Anterior cingulate cortex (tissue), 58 donors: Measurements from ENCODE around the gene IFNGR2.
A peak's percentile ranks its signal among the peaks of the same experiment; 100 is the strongest.
"Not testable (repeated sequence)": the region's sequence is repeated elsewhere in the genome, so short reads cannot be mapped to it uniquely, and the experiment has no call there.

ENCODE experiments used
- DNase-seq, 58 donors: peaks; one replicate each; lab custom pipeline; 2025; lab: John Stamatoyannopoulos, UW

The IFNGR2 gene

DNA sequence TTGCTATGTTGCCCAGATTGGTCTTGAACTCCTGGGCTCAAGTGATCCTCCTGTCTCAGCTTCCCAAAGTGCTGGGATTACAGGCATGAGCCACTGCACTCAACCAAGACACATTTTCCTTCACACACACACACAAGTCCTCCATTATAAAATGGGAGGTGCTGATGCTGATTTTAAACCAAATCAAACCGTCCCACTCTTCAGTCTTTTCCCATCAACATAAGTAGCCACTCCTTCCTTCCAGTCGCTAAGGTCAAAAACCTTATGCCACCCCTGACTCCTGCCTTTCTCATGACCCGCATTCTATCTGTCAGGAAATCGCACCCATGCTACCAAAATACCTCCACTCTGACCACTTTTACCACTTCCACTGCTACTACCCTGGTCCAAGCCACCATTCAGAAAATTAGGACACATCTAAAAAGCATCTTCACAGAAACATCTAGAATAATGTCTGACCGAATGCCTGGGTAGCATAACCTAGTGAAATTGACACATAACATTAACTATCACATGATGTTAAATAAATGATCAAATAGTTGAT is 28.0 kb upstream of the IFNGR2 start:
- DNase-seq: no peak

DNA sequence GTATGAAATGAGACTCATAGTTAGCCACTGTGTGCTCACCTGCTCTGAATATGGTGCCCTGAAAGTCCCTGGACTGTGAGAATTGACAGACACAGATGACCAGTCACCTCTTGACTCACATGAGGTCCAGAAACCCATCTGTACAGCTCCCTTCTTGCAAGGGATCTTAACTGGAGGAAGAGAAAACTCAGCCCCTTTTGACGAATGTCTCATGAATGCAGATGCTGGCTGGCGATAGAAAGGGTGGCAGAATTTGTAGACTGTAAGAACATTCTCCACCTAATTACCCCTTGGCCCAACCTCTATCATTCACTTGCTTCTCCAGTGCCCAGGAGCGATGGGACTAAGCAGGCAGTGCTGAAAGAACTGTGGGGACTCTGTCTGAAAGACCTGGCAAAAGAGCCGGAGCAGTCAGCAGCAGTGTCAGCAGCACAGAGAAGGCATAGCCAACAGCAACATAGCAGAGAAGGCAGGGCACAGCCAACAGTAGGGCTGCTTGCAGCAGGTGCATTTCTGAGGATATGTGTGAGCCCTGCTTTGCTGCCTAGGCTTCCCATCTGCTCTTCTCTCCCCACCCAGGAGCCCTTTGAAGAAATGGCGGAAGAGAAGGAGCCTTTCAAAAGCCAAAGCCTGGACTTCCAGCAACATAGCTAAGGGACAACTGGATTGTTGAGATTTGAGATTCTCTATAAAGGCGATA is 25.8 kb upstream of the IFNGR2 start:
- DNase-seq: peak in 3 of 58 donors; percentile 9

DNA sequence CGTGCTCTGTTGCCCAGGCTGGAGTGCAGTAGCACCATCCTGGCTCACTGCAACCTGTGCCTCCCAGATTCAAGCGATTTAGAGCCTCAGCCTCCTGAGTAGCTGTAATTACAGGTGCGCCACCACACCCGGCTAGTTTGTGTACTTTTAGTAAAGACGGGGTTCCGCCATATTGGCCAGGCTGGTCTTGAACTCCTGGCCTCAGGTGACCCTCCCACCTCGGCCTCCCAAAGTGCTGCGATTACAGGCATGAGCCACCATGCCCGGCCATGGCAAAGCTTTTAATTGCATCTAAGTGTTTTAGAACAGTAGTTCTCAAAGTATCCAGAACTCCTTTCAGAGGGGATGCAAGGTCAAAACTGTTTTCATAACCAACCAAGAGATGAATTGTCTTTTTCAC is 25.1 kb upstream of the IFNGR2 start:
- DNase-seq: no peak

- DNase-seq: peak in 1 of 58 donors; percentile 2
Measured at GRCh38 chr21:33379934-33380333, 23.3 kb upstream of the IFNGR2 start.

DNA sequence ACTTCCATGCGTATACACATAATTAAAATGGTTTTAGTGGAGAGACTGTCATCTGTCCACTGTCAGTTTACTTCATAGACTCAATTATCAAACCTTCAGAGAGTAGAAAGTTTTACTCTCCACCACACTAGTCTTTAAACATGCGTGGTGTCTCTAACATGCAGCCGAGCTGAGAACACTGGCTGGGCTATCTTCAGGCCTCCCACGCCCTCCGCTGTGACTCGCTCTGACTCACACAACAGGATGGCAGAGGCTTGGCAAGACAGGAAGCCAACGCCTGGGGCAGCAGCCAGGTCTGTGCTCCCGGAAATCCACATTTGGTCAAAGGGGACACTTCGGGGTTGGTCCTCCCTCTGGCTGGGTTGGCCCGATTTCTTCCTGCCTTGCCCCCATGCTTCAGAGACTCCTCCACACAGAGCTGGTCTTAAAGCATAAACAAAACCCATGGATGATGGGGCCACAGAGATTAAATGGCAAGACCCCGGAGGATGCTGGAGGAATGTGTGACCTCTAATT is 22.7 kb upstream of the IFNGR2 start:
- peak in 53 of 58 donors; percentile 17 to 87 (median 68) for DNase-seq

- not testable (repeated sequence) for DNase-seq
Measured at GRCh38 chr21:33381381-33381780, 21.8 kb upstream of the IFNGR2 start.

- DNase-seq: peak in 5 of 58 donors; percentile 4 to 12 (median 7)
Measured at GRCh38 chr21:33383056-33383888, 19.9 kb upstream of the IFNGR2 start.

DNA sequence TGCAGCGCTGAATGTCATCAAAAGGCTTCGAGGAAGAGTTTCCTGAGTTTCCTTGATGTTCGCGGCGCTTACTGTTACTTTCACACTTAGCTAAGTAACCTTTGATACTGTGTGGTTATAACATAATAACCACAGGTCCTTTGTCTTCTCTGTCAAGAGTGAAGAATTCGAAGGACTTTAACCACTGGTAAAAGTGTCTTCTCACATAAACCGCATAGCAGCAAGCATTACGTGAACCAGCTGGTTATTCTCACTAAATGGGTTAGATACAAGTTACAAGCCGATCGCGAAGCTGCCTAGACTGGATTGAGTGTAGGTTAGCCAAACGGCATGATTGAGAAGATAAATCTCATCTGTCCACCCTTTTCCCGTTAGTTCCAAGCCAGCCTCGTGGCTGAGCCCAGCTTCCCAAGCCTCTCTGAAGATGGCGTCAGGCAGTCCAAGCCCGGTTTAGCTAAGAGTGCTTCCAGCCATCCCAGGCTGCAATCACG is 18.3 kb upstream of the IFNGR2 start:
- DNase-seq: no peak

GRCh38 chr21:33386222-33386784 is 16.9 kb upstream of the IFNGR2 start:
- DNase-seq: no peak

DNA sequence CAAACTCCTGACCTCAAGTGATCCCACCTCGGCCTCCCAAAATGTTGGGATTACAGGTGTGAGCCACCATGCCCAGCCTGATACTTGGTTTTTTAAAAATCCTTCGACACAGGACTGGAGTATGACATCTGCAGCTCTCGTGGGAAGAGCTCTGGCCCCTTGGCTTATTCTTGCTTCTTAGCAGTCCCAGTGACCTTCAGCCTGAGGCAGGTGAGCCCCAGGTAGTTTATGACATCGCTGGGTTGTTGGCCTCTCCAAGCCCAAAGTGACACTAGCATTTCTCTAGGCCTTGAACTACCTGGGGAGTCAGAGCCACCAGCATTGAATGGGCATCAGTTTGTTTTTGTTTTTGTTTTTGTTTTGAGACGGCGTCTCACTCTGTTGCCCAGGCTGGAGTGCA is 15.9 kb upstream of the IFNGR2 start:
- no peak for DNase-seq

- DNase-seq: no peak
Measured at GRCh38 chr21:33388188-33388587, 15.0 kb upstream of the IFNGR2 start.

- no peak for DNase-seq
Measured at GRCh38 chr21:33390479-33390878, 12.7 kb upstream of the IFNGR2 start.

- DNase-seq: no peak
Measured at GRCh38 chr21:33391656-33392055, 11.6 kb upstream of the IFNGR2 start.

DNA sequence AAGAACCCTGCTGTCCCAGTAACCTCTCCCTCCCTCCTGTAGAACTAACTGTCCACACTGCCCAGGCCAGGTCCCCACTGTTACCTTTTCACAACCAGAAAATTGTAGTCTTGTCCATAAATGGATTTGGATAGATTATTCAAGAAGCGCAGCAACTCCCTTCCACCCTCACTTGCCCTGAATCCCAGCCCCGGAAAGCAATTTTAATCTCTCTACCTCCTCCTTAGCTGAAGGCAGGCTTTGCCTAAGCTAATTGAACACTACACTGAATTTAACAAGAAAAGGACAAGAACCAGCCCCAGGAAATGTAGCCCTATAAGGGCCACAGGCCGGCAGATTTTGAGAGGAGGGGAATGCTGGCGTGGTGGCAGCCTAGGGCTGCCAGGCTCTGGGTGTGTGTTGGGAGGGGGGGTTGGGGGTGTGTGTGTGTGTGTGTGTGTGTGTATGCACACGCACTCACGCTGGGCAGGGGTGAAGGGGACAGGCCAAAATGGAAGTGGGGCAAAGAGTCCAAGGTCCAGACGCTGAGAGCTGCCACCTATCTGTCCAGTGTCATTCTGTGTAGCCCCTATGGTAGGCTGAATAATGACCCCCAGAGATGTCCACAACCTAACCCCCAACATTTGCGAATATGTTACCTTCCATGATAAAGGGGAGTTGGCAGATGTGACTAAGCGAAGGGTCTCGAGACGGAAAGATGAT is 10.8 kb upstream of the IFNGR2 start:
- DNase-seq: no peak

GRCh38 chr21:33393348-33393747 is 9.9 kb upstream of the IFNGR2 start:
- no peak for DNase-seq

GRCh38 chr21:33394260-33394659 is 9.0 kb upstream of the IFNGR2 start:
- peak in 12 of 58 donors; percentile 6 to 46 (median 14) for DNase-seq

DNA sequence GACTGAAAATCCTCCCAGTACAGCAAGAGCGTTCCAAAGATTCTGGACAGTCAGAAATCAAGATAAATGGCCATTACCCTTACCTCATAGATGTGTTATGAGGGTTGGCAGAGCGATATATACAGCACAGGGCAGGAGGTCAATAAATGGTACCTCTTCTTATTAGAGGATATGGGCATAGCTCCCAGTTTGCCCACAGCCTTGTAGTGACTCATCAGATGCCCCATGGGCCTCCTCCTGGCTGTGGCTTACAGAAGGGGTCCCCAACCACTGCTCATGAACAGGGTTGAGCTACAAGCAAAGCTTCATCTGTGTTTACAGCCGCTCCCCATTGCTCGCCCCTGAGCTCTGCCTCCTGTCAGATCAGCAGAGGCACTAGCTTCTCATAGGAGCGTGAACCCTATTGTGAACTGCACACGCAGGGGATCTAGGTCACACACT is 7.3 kb upstream of the IFNGR2 start:
- DNase-seq: no peak

DNA sequence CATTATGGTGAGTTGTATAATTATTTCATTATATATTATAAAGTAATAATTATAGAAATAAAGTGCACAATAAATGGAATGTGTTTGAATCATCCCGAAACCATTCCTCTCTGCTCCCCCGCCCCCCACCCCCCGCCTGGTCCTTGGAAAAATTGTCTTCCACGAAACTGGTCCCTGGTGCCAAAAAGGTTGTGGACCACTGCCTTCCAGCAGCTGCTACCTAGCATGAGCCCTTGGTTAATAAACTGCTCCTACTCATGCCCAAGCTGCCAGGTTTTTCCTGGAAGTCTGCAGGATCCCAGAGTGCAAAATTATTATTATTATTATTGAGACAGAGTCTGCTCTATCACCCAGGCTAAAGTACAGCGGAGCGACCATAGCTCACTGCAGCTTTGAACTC is 6.8 kb upstream of the IFNGR2 start:
- no peak for DNase-seq

GRCh38 chr21:33396951-33397350 is 6.3 kb upstream of the IFNGR2 start:
- DNase-seq: no peak

- no peak for DNase-seq
Measured at GRCh38 chr21:33397717-33398116, 5.5 kb upstream of the IFNGR2 start.
